HepG2 (cell line): ENCODE data around the gene GTPBP6. TPM values are rescaled to one million over a fixed set of nuclear protein-coding genes. Genes with fewer than 3 reads are reported as not detected.

ENCODE experiments used
- ATAC-seq: fragments of 200-7000 bp; cut with Tn5 transposase; 3 replicates; pipeline ENCODE4 v1.9.1; 2020; ENCODE audit warnings: mild to moderate bottlenecking, moderate library complexity
- BruUV-seq: library from RNA; stranded (reverse); fragments of 400-500 nt; replicated peaks from 2 replicates; lab custom pipeline; 2021; lab: Mats Ljungman, UMichigan
- CTCF ChIA-PET: fragments of 300-600 bp; formaldehyde crosslinking; extraction: SDS; loops from one replicate; lab custom pipeline; 2021; ENCODE audit warnings: low total read pairs, inconsistent platforms, low intra/inter-chr PET ratio; lab: Yijun Ruan, JAX
- POLR2A ChIA-PET: fragments of 350-600 bp; sonication (Branson Sonifier 250); formaldehyde crosslinking; loops from one replicate; lab custom pipeline; 2020; ENCODE audit warnings: antibody characterized with exemption, inconsistent platforms; lab: Yijun Ruan, JAX
- DNase-seq: peaks from one replicate; pipeline ENCODE4 v3.0.0-alpha.2; 2015; ENCODE audit warnings: low spot score
- FAIRE-seq: peaks from 3 replicates; lab custom pipeline; 2011; peaks lifted over from hg19 to GRCh38; lab: Jason Lieb, UNC
- H2AFZ ChIP-seq: one replicate; pipeline ENCODE4 v1.6.1; 2011; ENCODE audit warnings: low read length, inconsistent platforms
- H3K27ac ChIP-seq: fragments of 300-600 bp; 3 replicates; pipeline ENCODE4 v1.8.0; 2011; ENCODE audit warnings: mixed run types, mild to moderate bottlenecking, mixed read lengths, low read length, inconsistent platforms; ENCODE audit not compliant: insufficient read depth; ENCODE audit errors: extremely low read length
- H3K27me3 ChIP-seq, 2 experiments: fragments of 200-600 bp in 1 of 2; 2 replicates in 1 of 2; 3 replicates in 1 of 2; pipeline versions ENCODE4 v1.6.0 to v1.8.0; 2011; ENCODE audit warnings: low read length in 2 of 2, mild to moderate bottlenecking in 2 of 2, moderate library complexity in 2 of 2, inconsistent platforms in 1 of 2; ENCODE audit not compliant: insufficient read depth in 2 of 2, control insufficient read depth in 1 of 2
- H3K36me3 ChIP-seq, 2 experiments: fragments of 200-600 bp in 1 of 2; replicated peaks in 1 of 2; 2 replicates in 1 of 2; 3 replicates in 1 of 2; pipeline versions ENCODE4 v1.5.1 to v1.8.0; 2011; ENCODE audit warnings: low read length in 2 of 2, inconsistent platforms in 1 of 2; ENCODE audit not compliant: insufficient read depth in 2 of 2, control insufficient read depth in 1 of 2
- H3K4me1 ChIP-seq: 2 replicates; pipeline ENCODE4 v1.5.1; 2012; ENCODE audit warnings: low read length, inconsistent platforms; ENCODE audit not compliant: insufficient read depth
- H3K4me2 ChIP-seq: 2 replicates; pipeline ENCODE4 v1.6.0; 2011; ENCODE audit warnings: low read depth, low read length, inconsistent platforms
- H3K4me3 ChIP-seq, 3 experiments: fragments of 200-600 bp in 1 of 3; sonication (generic), shearing (Covaris generic) in 1 of 3; replicated peaks in 1 of 3; 2 replicates each; pipeline ENCODE4 v1.5.1; 2011 to 2016; ENCODE audit warnings: low read length in 3 of 3, inconsistent platforms in 2 of 3, low read depth in 2 of 3, mild to moderate bottlenecking in 2 of 3, control low read depth in 1 of 3, mixed read lengths in 1 of 3; ENCODE audit not compliant: insufficient read depth in 1 of 3
- H3K79me2 ChIP-seq: one replicate; pipeline ENCODE4 v1.6.1; 2011; ENCODE audit warnings: low read length, inconsistent platforms; ENCODE audit not compliant: insufficient read depth
- H3K9ac ChIP-seq: 2 replicates; pipeline ENCODE4 v1.6.0; 2011; ENCODE audit warnings: mild to moderate bottlenecking, low read depth, low read length, inconsistent platforms; ENCODE audit not compliant: insufficient read depth
- H3K9me3 ChIP-seq: 2 replicates; pipeline ENCODE4 v1.5.1; 2012; ENCODE audit warnings: mild to moderate bottlenecking, low read length
- H4K20me1 ChIP-seq: 2 replicates; pipeline ENCODE4 v1.6.0; 2011; ENCODE audit warnings: inconsistent platforms, mild to moderate bottlenecking, low read length, moderate library complexity; ENCODE audit not compliant: insufficient read depth
- AKAP8 ChIP-seq: sonication (generic); formaldehyde crosslinking; IDR thresholded peaks from 2 replicates; pipeline ENCODE4 v1.5.1; 2020; ENCODE audit warnings: mild to moderate bottlenecking, missing genetic modification reagents
- ERF ChIP-seq: IDR thresholded peaks from 2 replicates; pipeline ENCODE4 v1.6.1; 2018; ENCODE audit warnings: missing biosample characterization, missing genetic modification reagents
- FOXJ3 ChIP-seq: sonication (generic); formaldehyde crosslinking; IDR thresholded peaks from 2 replicates; pipeline ENCODE4 v1.4.0; 2020; ENCODE audit warnings: missing genetic modification reagents, mild to moderate bottlenecking, borderline replicate concordance
- KLF6 ChIP-seq: IDR thresholded peaks from 2 replicates; pipeline ENCODE4 v1.8.0; 2016; ENCODE audit warnings: missing biosample characterization, missing genetic modification reagents
- MLLT10 ChIP-seq: sonication (generic); formaldehyde crosslinking; IDR thresholded peaks from 2 replicates; pipeline ENCODE4 v1.4.0; 2020; ENCODE audit warnings: missing genetic modification reagents
- NFRKB ChIP-seq: fragments of 450-650 bp; IDR thresholded peaks from 2 replicates; pipeline ENCODE4 v1.6.1; 2017
- RAD21 ChIP-seq: fragments of 450-650 bp; formaldehyde crosslinking; IDR thresholded peaks from 2 replicates; pipeline ENCODE4 v1.5.0; 2020; ENCODE audit warnings: mild to moderate bottlenecking
- SETDB1 ChIP-seq: sonication (generic); formaldehyde crosslinking; IDR thresholded peaks from 2 replicates; pipeline ENCODE4 v1.5.1; 2020; ENCODE audit warnings: missing genetic modification reagents, mild to moderate bottlenecking, borderline replicate concordance
- THAP11 ChIP-seq: IDR thresholded peaks from 2 replicates; pipeline ENCODE4 v1.6.1; 2016; ENCODE audit warnings: missing biosample characterization, missing genetic modification reagents
- TOE1 ChIP-seq: sonication (generic); formaldehyde crosslinking; IDR thresholded peaks from 2 replicates; pipeline ENCODE4 v1.4.0; 2020; ENCODE audit warnings: mild to moderate bottlenecking, missing genetic modification reagents
- ZBTB7B ChIP-seq: sonication (generic); formaldehyde crosslinking; IDR thresholded peaks from 2 replicates; pipeline ENCODE4 v1.4.0; 2020; ENCODE audit warnings: missing genetic modification reagents
- ZFP82 ChIP-seq: sonication (generic); formaldehyde crosslinking; IDR thresholded peaks from 2 replicates; pipeline ENCODE4 v1.5.1; 2020; ENCODE audit warnings: mild to moderate bottlenecking, missing genetic modification reagents, borderline replicate concordance
- ZMYM2 ChIP-seq: sonication (generic); formaldehyde crosslinking; IDR thresholded peaks from 2 replicates; pipeline ENCODE4 v1.8.0; 2022; ENCODE audit warnings: mild to moderate bottlenecking, missing genetic modification reagents
- ZNF143 ChIP-seq: sonication (generic); formaldehyde crosslinking; IDR thresholded peaks from 2 replicates; pipeline ENCODE4 v1.4.0; 2020; ENCODE audit warnings: missing genetic modification reagents
- ZNF180 ChIP-seq: sonication (generic); formaldehyde crosslinking; IDR thresholded peaks from 2 replicates; pipeline ENCODE4 v1.4.0; 2020; ENCODE audit warnings: low read depth, missing genetic modification reagents, borderline replicate concordance
- ZNF333 ChIP-seq: sonication (generic); formaldehyde crosslinking; IDR thresholded peaks from 2 replicates; pipeline ENCODE4 v1.4.0; 2020; ENCODE audit warnings: mild to moderate bottlenecking, missing genetic modification reagents, borderline replicate concordance
- ZNF354B ChIP-seq: sonication (generic); formaldehyde crosslinking; IDR thresholded peaks from 2 replicates; pipeline ENCODE4 v1.8.0; 2022; ENCODE audit warnings: mild to moderate bottlenecking, missing genetic modification reagents
- ZNF468 ChIP-seq: sonication (generic); formaldehyde crosslinking; IDR thresholded peaks from 2 replicates; pipeline ENCODE4 v1.8.0; 2022; ENCODE audit warnings: mild to moderate bottlenecking, moderate library complexity, missing genetic modification reagents
- ZSCAN25 ChIP-seq: sonication (generic); formaldehyde crosslinking; IDR thresholded peaks from 2 replicates; pipeline ENCODE4 v1.8.0; 2022; ENCODE audit warnings: mild to moderate bottlenecking, missing genetic modification reagents
- WGBS: methylation state at CpG from one replicate; pipeline ENCODE4 v1.1.6; 2017; ENCODE audit warnings: low lambda C conversion rate; 5-methylcytosine and 5-hydroxymethylcytosine counted together
- in situ Hi-C: cut with HindIII; loops from 2 replicates; pipeline ENCODE4 v1.10.0; 2017; ENCODE audit warnings: low pct_unique_long_range_greater_than_20kb; ENCODE audit not compliant: extremely low pct_ligation_motif_present
- intact Hi-C: fragments of 100-400 bp; cut with micrococcal nuclease; formaldehyde crosslinking; loops from one replicate; pipeline ENCODE4 v1.10.0; 2022; ENCODE audit not compliant: unreplicated experiment
- polyA plus RNA-seq, 8 experiments: library from polyadenylated mRNA; depleted of rRNA in 3 of 8; stranded (reverse) in 7 of 8; unstranded in 1 of 8; fragments of >200 nt; fragmentation: Illumina TruSeq in 4 of 8; extraction: Trizol in 4 of 8; gene quantifications; 2 replicates each; pipeline versions ENCODE4 v1.2.1 to v1.2.3, GENCODE V29; 2011 to 2016; ENCODE audit warnings: low read depth in 4 of 8, missing spikeins in 1 of 8, mixed read lengths in 1 of 8; ENCODE audit not compliant: insufficient read depth in 1 of 8
- total RNA-seq, 5 experiments: library from RNA; depleted of rRNA; stranded (reverse); fragments of >200 nt; fragmentation: Illumina TruSeq; extraction: Trizol; gene quantifications; 2 replicates each; pipeline ENCODE4 v1.2.3, GENCODE V29; 2016; ENCODE audit warnings: low read depth in 1 of 5
- TF ChIP-seq, protein P1 (sequence below): sonication (generic); formaldehyde crosslinking; IDR thresholded peaks from 2 replicates; pipeline ENCODE4 v1.8.0; 2022; ENCODE audit warnings: missing genetic modification reagents, mild to moderate bottlenecking, moderate library complexity, borderline replicate concordance
- TF ChIP-seq, protein P2 (sequence below): sonication (generic); formaldehyde crosslinking; IDR thresholded peaks from 2 replicates; pipeline ENCODE4 v1.8.0; 2022; ENCODE audit warnings: mild to moderate bottlenecking, missing genetic modification reagents; ENCODE audit not compliant: insufficient replicate concordance
- TF ChIP-seq, protein P3 (sequence below): sonication (generic); formaldehyde crosslinking; IDR thresholded peaks from 2 replicates; pipeline ENCODE4 v1.4.0; 2020; ENCODE audit warnings: missing genetic modification reagents, low read depth, mild to moderate bottlenecking, borderline replicate concordance

GTPBP6 gene
- total and polyA plus RNA-seq, 2 of the 13 experiments (the other 11 are each of a cell fraction or from before 2014, with no cell fraction given), result 20.2 to 39.6 TPM

DNA sequence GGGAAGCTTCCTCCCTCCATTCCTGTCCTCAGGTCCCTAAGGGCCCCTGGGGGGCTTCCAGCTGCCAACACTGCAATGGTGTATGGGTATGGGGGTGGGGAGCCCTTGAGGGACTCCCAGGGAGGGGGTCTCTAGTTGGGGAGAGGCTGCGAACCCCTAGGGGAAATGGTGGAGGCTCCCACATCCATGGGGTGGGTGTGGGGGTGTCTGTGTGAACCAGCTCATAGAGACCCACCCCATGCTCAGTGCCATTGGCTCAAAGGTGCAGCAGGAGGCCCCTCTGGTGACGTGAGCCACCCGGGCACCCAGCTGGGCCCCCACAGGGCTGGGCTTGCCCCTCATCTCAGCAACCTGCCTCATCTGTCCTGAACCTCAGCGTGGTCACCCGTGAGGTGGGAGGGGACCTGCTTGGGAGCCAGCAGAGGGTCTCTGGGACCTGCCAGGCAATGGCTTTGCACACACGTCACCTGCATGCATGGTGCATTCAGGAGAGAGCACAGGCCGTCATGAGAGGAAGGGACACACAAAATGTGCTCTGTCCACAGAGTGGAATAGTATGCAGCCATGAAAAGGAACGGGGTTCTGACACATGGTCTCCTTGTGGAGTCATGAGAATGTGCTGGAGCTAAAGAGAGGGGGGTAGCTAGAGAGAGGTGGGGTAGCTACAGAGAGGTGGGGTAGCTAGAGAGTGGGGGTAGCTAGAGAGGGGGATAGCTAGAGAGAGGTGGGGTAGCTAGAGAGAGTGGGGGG lies 60.1 kb downstream of the GTPBP6 start:
- BruUV-seq, result no TSS peak
- ChIA-PET CTCF (no interaction called here), POLR2A (no interaction called here)
- in situ Hi-C loops (no loop called here), intact Hi-C loops (no loop called here)
- Histone ChIP-seq H3K4me2 (peak overlapping the region; percentile 34), H3K4me1 (peaks cover 52% of the 10 kb centered on the region), H3K27me3 (peaks cover 0 to under 1% of the 10 kb centered on the region in 2 experiments; a peak in 1 of 5 replicates), H2AFZ (no peak overlapping the region), H3K9me3 (no peaks in the 10 kb centered on the region), H3K36me3 (no peaks in the 10 kb centered on the region), H4K20me1 (no peaks in the 10 kb centered on the region), H3K79me2 (no peaks in the 10 kb centered on the region), H3K27ac (no peak overlapping the region), H3K9ac (peak overlapping the region; percentile 10; the same call in 1 of the 2 replicates), H3K4me3 (no peak overlapping the region; a peak in 1 of 6 replicates)
- WGBS, result 37% methylated on average over 5 of the region's 8 CpGs
- DNase-seq (no peak), FAIRE-seq (no peak), ATAC-seq (peak; percentile 1; the same call in 1 of the 3 replicates)
- TF ChIP-seq ZSCAN25 (CRISPR knock-in tag) (0 out of 2 replicates have a peak, but pooled peaks have one; percentile 6), SETDB1 (CRISPR knock-in tag) (no peak), MLLT10 (CRISPR knock-in tag) (no peak), ZNF354B (CRISPR knock-in tag) (no peak), ZMYM2 (CRISPR knock-in tag) (0 out of 2 replicates have a peak, but pooled peaks have one; percentile 41), KLF6 (no peak), ZNF180 (CRISPR knock-in tag) (no peak), AKAP8 (CRISPR knock-in tag) (no peak), ERF (CRISPR knock-in tag) (no peak), ZNF333 (CRISPR knock-in tag) (no peak), RAD21 (CRISPR knock-in tag) (no peak), ZNF468 (CRISPR knock-in tag) (no peak), TOE1 (CRISPR knock-in tag) (no peak), ZFP82 (CRISPR knock-in tag) (no peak), NFRKB (no peak), ZNF143 (CRISPR knock-in tag) (no peak), ZBTB7B (no peak), FOXJ3 (CRISPR knock-in tag) (no peak), THAP11 (CRISPR knock-in tag) (no peak)
- TF ChIP-seq, protein P1, sequence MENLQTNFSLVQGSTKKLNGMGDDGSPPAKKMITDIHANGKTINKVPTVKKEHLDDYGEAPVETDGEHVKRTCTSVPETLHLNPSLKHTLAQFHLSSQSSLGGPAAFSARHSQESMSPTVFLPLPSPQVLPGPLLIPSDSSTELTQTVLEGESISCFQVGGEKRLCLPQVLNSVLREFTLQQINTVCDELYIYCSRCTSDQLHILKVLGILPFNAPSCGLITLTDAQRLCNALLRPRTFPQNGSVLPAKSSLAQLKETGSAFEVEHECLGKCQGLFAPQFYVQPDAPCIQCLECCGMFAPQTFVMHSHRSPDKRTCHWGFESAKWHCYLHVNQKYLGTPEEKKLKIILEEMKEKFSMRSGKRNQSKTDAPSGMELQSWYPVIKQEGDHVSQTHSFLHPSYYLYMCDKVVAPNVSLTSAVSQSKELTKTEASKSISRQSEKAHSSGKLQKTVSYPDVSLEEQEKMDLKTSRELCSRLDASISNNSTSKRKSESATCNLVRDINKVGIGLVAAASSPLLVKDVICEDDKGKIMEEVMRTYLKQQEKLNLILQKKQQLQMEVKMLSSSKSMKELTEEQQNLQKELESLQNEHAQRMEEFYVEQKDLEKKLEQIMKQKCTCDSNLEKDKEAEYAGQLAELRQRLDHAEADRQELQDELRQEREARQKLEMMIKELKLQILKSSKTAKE (CRISPR knock-in tag), result no peak
- TF ChIP-seq, protein P2, sequence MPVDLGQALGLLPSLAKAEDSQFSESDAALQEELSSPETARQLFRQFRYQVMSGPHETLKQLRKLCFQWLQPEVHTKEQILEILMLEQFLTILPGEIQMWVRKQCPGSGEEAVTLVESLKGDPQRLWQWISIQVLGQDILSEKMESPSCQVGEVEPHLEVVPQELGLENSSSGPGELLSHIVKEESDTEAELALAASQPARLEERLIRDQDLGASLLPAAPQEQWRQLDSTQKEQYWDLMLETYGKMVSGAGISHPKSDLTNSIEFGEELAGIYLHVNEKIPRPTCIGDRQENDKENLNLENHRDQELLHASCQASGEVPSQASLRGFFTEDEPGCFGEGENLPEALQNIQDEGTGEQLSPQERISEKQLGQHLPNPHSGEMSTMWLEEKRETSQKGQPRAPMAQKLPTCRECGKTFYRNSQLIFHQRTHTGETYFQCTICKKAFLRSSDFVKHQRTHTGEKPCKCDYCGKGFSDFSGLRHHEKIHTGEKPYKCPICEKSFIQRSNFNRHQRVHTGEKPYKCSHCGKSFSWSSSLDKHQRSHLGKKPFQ (CRISPR knock-in tag), result peak; percentile 10
- TF ChIP-seq, protein P3, sequence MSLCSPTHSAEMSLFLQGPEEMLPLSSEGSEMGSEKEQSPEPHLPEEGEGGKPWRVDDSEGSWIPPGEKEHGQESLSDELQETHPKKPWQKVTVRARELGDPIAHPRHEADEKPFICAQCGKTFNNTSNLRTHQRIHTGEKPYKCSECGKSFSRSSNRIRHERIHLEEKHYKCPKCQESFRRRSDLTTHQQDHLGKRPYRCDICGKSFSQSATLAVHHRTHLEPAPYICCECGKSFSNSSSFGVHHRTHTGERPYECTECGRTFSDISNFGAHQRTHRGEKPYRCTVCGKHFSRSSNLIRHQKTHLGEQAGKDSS, result 0 out of 2 replicates have a peak, but pooled peaks have one; percentile 36
